LNCaP clone FGC (cell line): Measurements from ENCODE around the gene CACNA1A.
A peak's percentile ranks its signal among the peaks of the same experiment; 100 is the strongest.
"Not testable (repeated sequence)": the region's sequence is repeated elsewhere in the genome, so short reads cannot be mapped to it uniquely, and the experiment has no call there.

ENCODE experiments used
- DNase-seq: peaks from one replicate; pipeline ENCODE4 v3.0.0-alpha.2; 2011; ENCODE audit warnings: low read depth
- H3K4me3 ChIP-seq: 2 replicates; pipeline ENCODE4 v1.5.1; 2011; ENCODE audit warnings: mild to moderate bottlenecking, low read depth, low read length, control low read depth
- CTCF ChIP-seq: IDR thresholded peaks from 2 replicates; pipeline ENCODE4 v1.5.1; 2012; ENCODE audit warnings: mild to moderate bottlenecking; ENCODE audit not compliant: control insufficient read depth, insufficient read depth; ENCODE audit errors: extremely low read depth

CACNA1A gene

DNA sequence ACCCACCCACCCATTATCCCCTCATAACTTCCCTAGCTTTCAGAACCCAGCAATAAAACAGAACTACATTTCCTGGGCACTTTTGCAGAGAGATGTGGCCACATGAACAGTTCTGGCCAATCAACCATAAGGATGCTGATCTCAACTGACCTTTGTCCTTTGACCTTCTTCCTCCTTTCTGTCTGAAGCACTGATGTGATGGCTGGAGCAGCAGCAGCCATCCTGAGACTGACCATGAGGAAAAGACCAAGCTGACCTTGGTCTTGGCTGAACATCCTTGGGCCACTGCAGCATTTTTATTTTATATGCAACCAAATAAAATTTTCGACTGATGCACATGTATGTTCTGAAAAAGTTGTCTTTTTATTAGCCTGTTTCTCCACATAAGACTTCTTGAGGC is 33.1 kb upstream of the CACNA1A start:
- DNase-seq = no peak
- H3K4me3 ChIP-seq = no peak overlapping the region
- TF ChIP-seq CTCF = no peak

- TF ChIP-seq CTCF = no peak
- H3K4me3 ChIP-seq = no peak overlapping the region
- DNase-seq = no peak
Observed at GRCh38 chr19:13538601-13539253, 32.4 kb upstream of the CACNA1A start.

DNA sequence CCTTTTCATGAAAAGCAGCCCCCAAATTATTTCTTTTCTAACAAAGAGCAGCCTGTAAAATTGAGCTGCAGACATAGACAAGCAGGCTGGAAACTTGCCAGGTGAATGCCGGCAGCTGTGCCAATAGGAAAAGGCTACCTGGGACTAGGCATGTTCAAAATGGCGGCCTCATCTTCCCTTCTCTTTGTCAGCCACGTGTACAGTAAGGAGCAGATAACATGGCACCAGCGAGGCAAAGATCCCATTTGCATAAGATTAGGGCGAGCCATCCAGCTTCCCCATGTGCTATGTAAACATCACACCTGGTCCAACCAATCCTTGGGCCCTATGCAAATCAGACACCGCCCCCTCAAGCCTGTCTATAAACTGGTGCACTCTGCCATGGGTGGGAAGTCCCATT is 31.2 kb upstream of the CACNA1A start:
- no peak for DNase-seq
- no peak for TF ChIP-seq CTCF

GRCh38 chr19:13530720-13531119 is 24.4 kb upstream of the CACNA1A start:
- DNase-seq = no peak
- H3K4me3 ChIP-seq = no peak overlapping the region
- TF ChIP-seq CTCF = no peak

More for the DNA sequence above, 31.2 kb upstream of the CACNA1A start:
- no peak overlapping the region for H3K4me3 ChIP-seq

DNA sequence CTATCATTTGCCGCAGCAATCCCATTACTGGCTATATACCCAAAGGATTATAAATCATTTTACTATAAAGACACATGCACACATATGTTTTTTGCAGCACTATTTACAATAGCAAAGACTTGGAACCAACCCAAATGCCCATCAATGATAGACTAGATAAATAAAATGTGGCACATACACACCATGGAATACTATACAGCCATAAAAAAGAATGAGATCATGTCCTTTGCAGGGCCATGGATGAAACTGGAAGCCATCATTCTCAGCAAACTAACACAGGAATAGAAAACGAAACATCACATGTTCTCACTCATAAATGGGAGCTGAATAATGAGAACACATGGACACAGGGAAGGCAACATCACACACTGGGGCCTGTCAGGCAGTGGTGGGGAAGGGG is 23.4 kb upstream of the CACNA1A start:
- DNase-seq, H3K4me3 ChIP-seq: not testable (repeated sequence)

GRCh38 chr19:13526552-13526951 is 20.3 kb upstream of the CACNA1A start:
- TF ChIP-seq CTCF = 0 out of 2 replicates have a peak, but pooled peaks have one; percentile 11
- DNase-seq = no peak

DNA sequence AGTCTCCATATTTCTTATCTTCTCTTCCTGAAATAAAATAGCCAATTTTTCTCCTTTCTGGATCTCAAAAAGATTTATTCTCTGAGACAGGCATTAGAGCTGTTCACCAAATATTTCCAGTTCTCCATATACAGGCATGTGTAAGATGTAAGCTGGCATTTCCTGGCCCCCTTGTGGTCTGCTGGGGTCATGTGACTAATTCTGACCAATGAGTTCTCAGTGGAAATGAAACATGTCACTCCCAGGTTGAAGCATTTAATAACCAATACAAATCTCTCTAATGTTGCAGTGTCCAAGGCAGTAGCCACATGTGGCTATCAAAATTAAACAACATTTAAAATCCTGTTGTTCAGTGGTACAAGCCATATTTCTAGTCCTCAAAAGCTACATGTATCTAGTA is 14.8 kb upstream of the CACNA1A start:
- no peak for DNase-seq

More at GRCh38 chr19:13526552-13526951, 20.3 kb upstream of the CACNA1A start:
- H3K4me3 ChIP-seq = no peak overlapping the region

More for the DNA sequence above, 14.8 kb upstream of the CACNA1A start:
- TF ChIP-seq CTCF = no peak
- no peak overlapping the region for H3K4me3 ChIP-seq
